Neural cell (in vitro differentiated cells): Measurements from ENCODE around the gene CISH.

Experiments used
- CTCF ChIP-seq: fragments of 450-650 bp; IDR thresholded peaks from 2 replicates; pipeline ENCODE4 v1.5.1; 2014; ENCODE audit warnings: antibody characterized with exemption, mild to moderate bottlenecking, moderate library complexity; ENCODE audit not compliant: poor library complexity, severe bottlenecking
- EP300 ChIP-seq: fragments of 450-650 bp; conservative IDR thresholded peaks from 2 replicates; pipeline ENCODE4 v1.6.1; 2014; ENCODE audit warnings: antibody characterized with exemption, mild to moderate bottlenecking, moderate library complexity; ENCODE audit not compliant: poor library complexity, severe bottlenecking
- POLR2AphosphoS5 ChIP-seq: IDR thresholded peaks from 2 replicates; pipeline ENCODE4 v1.6.1; 2012
- REST ChIP-seq: IDR thresholded peaks from 2 replicates; pipeline ENCODE4 v1.6.1; 2012; ENCODE audit warnings: borderline replicate concordance

- TF ChIP-seq EP300 (no peak), POLR2AphosphoS5 (no peak), CTCF (no peak), REST (no peak)
Measured at GRCh38 chr3:50563867-50564266, 47.7 kb downstream of the CISH start.
